Peyer's patch (tissue), 4 donors: ENCODE results near the gene CD207. TPM values are rescaled to one million over a fixed set of nuclear protein-coding genes. Genes with fewer than 3 reads are reported as not detected.

Experiments used
- DNase-seq, 3 donors: peaks; one replicate each; pipeline ENCODE4 v3.0.0-alpha.2; 2017 to 2019
- H3K27ac ChIP-seq, 4 donors: fragments of 200-600 bp; sonication (generic); one replicate each; pipeline ENCODE4 v1.5.1; 2016 to 2019
- H3K27me3 ChIP-seq, 2 donors: fragments of 200-600 bp; sonication (generic); one replicate each; pipeline ENCODE4 v1.5.1; 2019
- H3K36me3 ChIP-seq, 3 donors: fragments of 200-600 bp; sonication (generic); one replicate each; pipeline ENCODE4 v1.5.1; 2016 to 2019
- H3K4me1 ChIP-seq, 4 donors: fragments of 200-600 bp; sonication (generic); one replicate each; pipeline ENCODE4 v1.5.1; 2016 to 2019
- H3K4me3 ChIP-seq, 4 donors: fragments of 200-600 bp; sonication (generic); 1 replicate in 3 of 4; 2 replicates in 1 of 4; pipeline ENCODE4 v1.5.1; 2016 to 2019; ENCODE audit warnings: mild to moderate bottlenecking in 1 of 4
- H3K9me3 ChIP-seq, 4 donors: fragments of 200-600 bp; sonication (generic); one replicate each; pipeline ENCODE4 v1.5.1; 2016 to 2019; ENCODE audit warnings: mild to moderate bottlenecking in 1 of 4
- POLR2A ChIP-seq, 2 donors: fragments of 450-650 bp; IDR thresholded peaks; one replicate each; pipeline ENCODE4 v1.5.1; 2017; ENCODE audit warnings: antibody characterized with exemption in 2 of 2, mild to moderate bottlenecking in 2 of 2, moderate library complexity in 2 of 2
- total RNA-seq, 4 donors: library from RNA; depleted of rRNA; stranded (reverse); fragments of >200 nt; gene quantifications; one replicate each; pipeline ENCODE4 v1.1.0, GENCODE V29; 2016
- TF ChIP-seq, protein P1 (sequence below), 6 experiments: fragments of 450-650 bp in 4 of 6; fragments of 200-600 bp in 2 of 6; sonication (generic) in 1 of 6; IDR thresholded peaks; one replicate each; pipeline ENCODE4 v1.5.1; 2017 to 2019; ENCODE audit warnings: antibody characterized with exemption in 6 of 6, mild to moderate bottlenecking in 3 of 6, moderate library complexity in 1 of 6

Gene CD207
- total RNA-seq, 4 donors from 2014 or later: not detected

DNA sequence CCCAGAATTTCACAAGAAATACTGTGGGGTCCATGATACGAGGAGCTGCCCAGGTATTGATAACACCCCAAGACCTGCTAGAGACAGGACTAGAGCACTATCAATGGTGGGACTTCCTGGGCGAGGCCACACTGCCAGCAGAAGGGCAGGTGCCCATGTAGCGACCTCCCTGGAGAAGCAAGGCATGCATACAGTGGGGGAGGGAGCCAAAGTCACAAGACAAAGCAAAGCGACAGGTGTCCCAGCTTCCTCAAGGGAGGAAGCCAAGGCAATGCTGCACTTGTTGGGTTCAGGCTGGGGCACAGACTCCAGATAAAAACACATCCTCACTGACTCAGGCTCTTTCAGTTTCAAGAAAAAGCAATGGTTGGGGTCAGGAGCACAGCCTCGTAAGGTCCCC is 7.5 kb downstream of the CD207 start:
- Histone ChIP-seq H3K36me3 (no peaks in the 10 kb centered on the region), H3K4me3 (no peak overlapping the region), H3K9me3 (no peaks in the 10 kb centered on the region), H3K27ac (no peak overlapping the region), H3K4me1 (no peaks in the 10 kb centered on the region), H3K27me3 (no peaks in the 10 kb centered on the region)
- no peak for TF ChIP-seq POLR2A (IDR thresholded peaks at IDR 0.05)
- TF ChIP-seq, protein P1, sequence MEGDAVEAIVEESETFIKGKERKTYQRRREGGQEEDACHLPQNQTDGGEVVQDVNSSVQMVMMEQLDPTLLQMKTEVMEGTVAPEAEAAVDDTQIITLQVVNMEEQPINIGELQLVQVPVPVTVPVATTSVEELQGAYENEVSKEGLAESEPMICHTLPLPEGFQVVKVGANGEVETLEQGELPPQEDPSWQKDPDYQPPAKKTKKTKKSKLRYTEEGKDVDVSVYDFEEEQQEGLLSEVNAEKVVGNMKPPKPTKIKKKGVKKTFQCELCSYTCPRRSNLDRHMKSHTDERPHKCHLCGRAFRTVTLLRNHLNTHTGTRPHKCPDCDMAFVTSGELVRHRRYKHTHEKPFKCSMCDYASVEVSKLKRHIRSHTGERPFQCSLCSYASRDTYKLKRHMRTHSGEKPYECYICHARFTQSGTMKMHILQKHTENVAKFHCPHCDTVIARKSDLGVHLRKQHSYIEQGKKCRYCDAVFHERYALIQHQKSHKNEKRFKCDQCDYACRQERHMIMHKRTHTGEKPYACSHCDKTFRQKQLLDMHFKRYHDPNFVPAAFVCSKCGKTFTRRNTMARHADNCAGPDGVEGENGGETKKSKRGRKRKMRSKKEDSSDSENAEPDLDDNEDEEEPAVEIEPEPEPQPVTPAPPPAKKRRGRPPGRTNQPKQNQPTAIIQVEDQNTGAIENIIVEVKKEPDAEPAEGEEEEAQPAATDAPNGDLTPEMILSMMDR (IDR thresholded peaks at IDR 0.05): no peak
- no peak for DNase-seq

DNA sequence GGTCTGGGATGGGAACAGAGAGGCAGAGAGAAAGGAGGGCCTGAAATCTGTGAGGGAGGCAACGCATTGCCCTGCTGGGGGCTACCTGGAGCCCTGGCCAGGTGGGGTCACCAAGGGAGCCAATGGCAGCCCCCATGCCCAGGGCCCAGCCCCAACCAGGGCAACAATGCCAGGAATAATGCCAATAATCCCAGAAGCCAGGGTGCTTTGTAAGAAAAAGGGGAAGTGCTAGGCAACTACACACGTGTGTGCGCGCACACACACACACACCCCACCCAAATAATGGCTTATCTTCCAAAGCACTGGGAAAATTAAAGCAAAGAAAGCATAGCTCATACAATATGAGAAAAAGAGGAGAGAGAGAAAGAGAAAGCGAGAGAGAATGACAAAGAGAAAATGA is 8.2 kb downstream of the CD207 start:
- no peak for DNase-seq
- no peaks in the 10 kb centered on the region for H3K36me3 ChIP-seq
- TF ChIP-seq, protein P1 (IDR thresholded peaks at IDR 0.05): no peak
- no peak for TF ChIP-seq POLR2A (IDR thresholded peaks at IDR 0.05)
- H3K9me3 ChIP-seq: no peaks in the 10 kb centered on the region
- no peaks in the 10 kb centered on the region for H3K27me3 ChIP-seq
- no peak overlapping the region for H3K4me3 ChIP-seq
- no peaks in the 10 kb centered on the region for H3K4me1 ChIP-seq
- no peak overlapping the region for H3K27ac ChIP-seq

DNA sequence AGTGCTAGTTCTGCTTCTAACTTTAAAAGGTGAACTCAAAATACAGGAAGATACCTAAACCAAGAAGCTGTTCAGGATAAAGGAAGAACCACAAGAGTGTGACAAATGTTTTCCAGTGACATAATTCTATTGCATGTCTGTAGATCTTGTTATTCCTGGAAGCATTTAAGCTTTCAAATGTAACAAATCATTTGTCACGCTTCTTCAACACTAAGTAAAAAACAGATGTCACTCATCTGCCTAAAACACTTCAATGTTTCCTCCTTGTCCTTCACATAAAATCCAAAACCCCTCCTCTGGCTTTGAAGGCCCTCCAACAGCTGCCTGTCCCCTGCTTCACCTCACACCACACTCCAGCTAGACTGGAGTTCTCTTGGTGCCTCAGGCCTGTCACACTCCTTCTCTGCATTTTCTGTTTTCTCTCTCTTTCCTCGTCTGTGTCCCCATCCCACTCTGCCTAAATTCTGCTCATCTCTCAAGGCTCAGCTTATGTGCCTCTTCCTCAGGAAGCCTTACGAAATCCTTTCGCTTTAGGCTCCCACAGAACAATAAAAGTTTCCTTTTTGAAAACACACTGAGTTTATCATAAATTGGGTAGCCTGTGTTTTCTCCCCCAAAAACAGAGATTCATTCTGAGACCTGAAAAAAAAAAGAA is 8.8 kb downstream of the CD207 start:
- DNase-seq: no peak
- TF ChIP-seq POLR2A (IDR thresholded peaks at IDR 0.05): no peak
- TF ChIP-seq, protein P1 (IDR thresholded peaks at IDR 0.05): no peak
- H3K4me3 ChIP-seq: no peak overlapping the region

DNA sequence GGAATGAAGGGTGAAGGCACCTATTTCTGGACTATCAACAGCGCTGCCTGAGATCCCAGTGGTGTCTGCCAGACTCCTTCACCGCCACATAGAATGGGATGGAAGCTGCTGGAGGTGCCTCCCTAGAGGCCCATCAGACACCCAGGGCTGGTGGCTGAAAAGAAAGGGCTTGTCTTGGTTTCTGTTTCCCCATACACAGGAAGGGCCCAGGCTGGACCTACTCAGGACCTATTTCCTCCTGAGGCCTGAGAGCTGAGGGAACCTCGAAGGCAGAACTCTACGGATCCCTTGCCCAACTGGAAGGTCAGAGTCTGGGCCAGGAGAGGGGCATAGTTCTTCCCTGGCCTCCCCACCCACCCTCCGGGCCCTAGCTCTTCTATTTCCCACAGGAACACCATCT is 12.4 kb downstream of the CD207 start:
- no peak overlapping the region for H3K4me3 ChIP-seq
- no peak for TF ChIP-seq POLR2A (IDR thresholded peaks at IDR 0.05)
- TF ChIP-seq, protein P1 (IDR thresholded peaks at IDR 0.05): no peak
- no peak for DNase-seq

More for the DNA sequence above, 8.8 kb downstream of the CD207 start:
- no peaks in the 10 kb centered on the region for H3K36me3 ChIP-seq
- no peak overlapping the region for H3K27ac ChIP-seq
- H3K4me1 ChIP-seq: no peaks in the 10 kb centered on the region
- H3K9me3 ChIP-seq: no peaks in the 10 kb centered on the region
- no peaks in the 10 kb centered on the region for H3K27me3 ChIP-seq

DNA sequence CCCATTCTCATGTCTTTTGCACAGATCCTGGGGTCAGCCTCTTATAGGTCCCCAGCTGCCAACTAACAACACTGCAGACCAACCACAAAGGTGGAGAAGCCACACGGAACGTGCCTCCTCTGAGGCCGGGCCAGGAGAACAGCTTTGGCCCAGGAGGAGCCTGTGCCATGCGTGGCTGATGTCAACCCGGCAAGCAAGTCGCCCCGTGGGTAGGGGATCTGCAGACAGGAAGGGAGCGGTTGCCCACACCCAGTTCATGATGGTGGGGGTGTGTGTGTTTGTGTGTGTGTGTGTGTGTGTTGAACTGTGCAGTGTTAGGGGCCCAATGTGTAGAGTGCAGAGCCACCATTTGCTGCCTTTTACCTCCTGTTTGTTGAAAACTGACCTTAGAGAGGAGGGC is 12.8 kb downstream of the CD207 start:
- Histone ChIP-seq H3K27ac (no peak overlapping the region), H3K4me1 (no peaks in the 10 kb centered on the region), H3K36me3 (no peaks in the 10 kb centered on the region), H3K27me3 (no peaks in the 10 kb centered on the region), H3K9me3 (no peaks in the 10 kb centered on the region), H3K4me3 (no peak overlapping the region)
- TF ChIP-seq, protein P1 (IDR thresholded peaks at IDR 0.05): no peak
- no peak for TF ChIP-seq POLR2A (IDR thresholded peaks at IDR 0.05)
- DNase-seq: no peak

More for the DNA sequence above, 12.4 kb downstream of the CD207 start:
- H3K9me3 ChIP-seq: no peaks in the 10 kb centered on the region
- H3K27ac ChIP-seq: no peak overlapping the region
- no peaks in the 10 kb centered on the region for H3K27me3 ChIP-seq
- no peaks in the 10 kb centered on the region for H3K36me3 ChIP-seq
- H3K4me1 ChIP-seq: no peaks in the 10 kb centered on the region

DNA sequence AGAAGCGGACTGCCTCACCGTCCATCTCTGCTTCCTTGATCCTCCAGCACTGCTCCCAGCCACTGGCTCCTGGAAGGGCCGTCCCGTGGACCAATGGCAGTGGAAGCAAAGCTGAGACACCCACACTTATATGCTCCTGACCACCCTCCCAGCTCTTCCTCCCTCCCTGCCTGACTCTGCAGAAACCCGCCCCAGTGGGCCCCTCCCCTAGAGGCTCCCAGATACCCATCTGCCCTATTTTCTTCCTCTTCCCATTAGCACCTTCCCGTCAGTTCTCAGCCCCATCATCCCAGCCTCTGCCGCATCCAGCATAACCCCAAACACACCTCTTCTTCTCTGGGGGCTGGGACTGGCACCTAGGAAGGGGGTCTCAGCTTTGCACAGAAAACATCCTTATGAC is 15.1 kb downstream of the CD207 start, which contains the start of gene CLEC4F:
Gene CLEC4F, minus strand, starts transcription at position 101 of the 400 bp plus-strand sequence. Its CDS starts 76 bp downstream, at position 25.
- DNase-seq: no peak
- no peaks in the 10 kb centered on the region for H3K36me3 ChIP-seq
- no peak within 1 kb of the TSS for H3K27ac ChIP-seq
- no peaks in the 10 kb centered on the region for H3K4me1 ChIP-seq
- H3K4me3 ChIP-seq: no peak within 1 kb of the TSS
- H3K9me3 ChIP-seq: no peaks in the 10 kb centered on the region
- no peak for TF ChIP-seq POLR2A (IDR thresholded peaks at IDR 0.05)
- TF ChIP-seq, protein P1 (IDR thresholded peaks at IDR 0.05): no peak
- H3K27me3 ChIP-seq: no peaks in the 10 kb centered on the region
